HCT116 (cell line): ENCODE results near the gene DDX41.

Experiments used
- SP1 ChIP-seq: IDR thresholded peaks from 2 replicates; pipeline ENCODE4 v1.6.1; 2012; ENCODE audit warnings: low read depth
- YY1 ChIP-seq: IDR thresholded peaks from 2 replicates; pipeline ENCODE4 v1.6.1; 2011; ENCODE audit warnings: low read length, low read depth, moderate library complexity, mild to moderate bottlenecking; ENCODE audit not compliant: insufficient replicate concordance; ENCODE audit errors: extremely low read depth
- TF ChIP-seq, protein P1 (sequence below), 3 experiments: fragments of 200-600 bp in 1 of 3; sonication (generic) in 1 of 3; IDR thresholded peaks in 2 of 3; conservative IDR thresholded peaks in 1 of 3; 2 replicates each; pipeline ENCODE4 v1.5.1; 2012 to 2017; ENCODE audit warnings: low read depth in 2 of 3, low read length in 2 of 3, antibody characterized with exemption in 1 of 3, borderline replicate concordance in 1 of 3, control low read depth in 1 of 3, mild to moderate bottlenecking in 1 of 3, mixed read lengths in 1 of 3, mixed run types in 1 of 3, moderate library complexity in 1 of 3; ENCODE audit not compliant: insufficient read depth in 1 of 3

- TF ChIP-seq, protein P1, sequence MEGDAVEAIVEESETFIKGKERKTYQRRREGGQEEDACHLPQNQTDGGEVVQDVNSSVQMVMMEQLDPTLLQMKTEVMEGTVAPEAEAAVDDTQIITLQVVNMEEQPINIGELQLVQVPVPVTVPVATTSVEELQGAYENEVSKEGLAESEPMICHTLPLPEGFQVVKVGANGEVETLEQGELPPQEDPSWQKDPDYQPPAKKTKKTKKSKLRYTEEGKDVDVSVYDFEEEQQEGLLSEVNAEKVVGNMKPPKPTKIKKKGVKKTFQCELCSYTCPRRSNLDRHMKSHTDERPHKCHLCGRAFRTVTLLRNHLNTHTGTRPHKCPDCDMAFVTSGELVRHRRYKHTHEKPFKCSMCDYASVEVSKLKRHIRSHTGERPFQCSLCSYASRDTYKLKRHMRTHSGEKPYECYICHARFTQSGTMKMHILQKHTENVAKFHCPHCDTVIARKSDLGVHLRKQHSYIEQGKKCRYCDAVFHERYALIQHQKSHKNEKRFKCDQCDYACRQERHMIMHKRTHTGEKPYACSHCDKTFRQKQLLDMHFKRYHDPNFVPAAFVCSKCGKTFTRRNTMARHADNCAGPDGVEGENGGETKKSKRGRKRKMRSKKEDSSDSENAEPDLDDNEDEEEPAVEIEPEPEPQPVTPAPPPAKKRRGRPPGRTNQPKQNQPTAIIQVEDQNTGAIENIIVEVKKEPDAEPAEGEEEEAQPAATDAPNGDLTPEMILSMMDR (IDR thresholded peaks at IDR 0.05 in 2 of 3, conservative IDR thresholded peaks at IDR 0.05 in 1 of 3; ENCODE audit: borderline replicate concordance in 1 of 3, insufficient read depth in 1 of 3, low read depth in 2 of 3, low read length in 2 of 3), result no peak
- TF ChIP-seq YY1 (no peak), SP1 (no peak)
Measured at GRCh38 chr5:177545487-177546257, 28.9 kb upstream of the DDX41 start.
